Neutrophil (primary cell): ENCODE data around the gene SYNPO2.

Experiments used
- H3K27ac ChIP-seq: fragments of 200-600 bp; sonication (generic); 2 replicates; pipeline ENCODE4 v1.5.1; 2016; ENCODE audit warnings: mild to moderate bottlenecking, moderate library complexity
- H3K27me3 ChIP-seq: fragments of 200-600 bp; sonication (generic); 2 replicates; pipeline ENCODE4 v1.6.0; 2016; ENCODE audit warnings: mild to moderate bottlenecking
- H3K36me3 ChIP-seq: fragments of 200-600 bp; sonication (generic); 2 replicates; pipeline ENCODE4 v1.5.1; 2017
- H3K4me1 ChIP-seq, 2 experiments: fragments of 200-600 bp in 1 of 2; sonication (generic) in 1 of 2; 1 replicate in 1 of 2; 2 replicates in 1 of 2; pipeline versions ENCODE4 v1.5.1 to v1.6.1; 2013 to 2016; ENCODE audit warnings: low read depth in 1 of 2, low read length in 1 of 2, mild to moderate bottlenecking in 1 of 2, moderate library complexity in 1 of 2; ENCODE audit not compliant: control insufficient read depth in 1 of 2, insufficient read depth in 1 of 2
- H3K4me3 ChIP-seq, 2 experiments: fragments of 200-600 bp in 1 of 2; sonication (generic) in 1 of 2; 1 replicate in 1 of 2; 2 replicates in 1 of 2; pipeline ENCODE4 v1.5.1; 2013 to 2016; ENCODE audit warnings: low read depth in 1 of 2, low read length in 1 of 2, mild to moderate bottlenecking in 1 of 2, moderate library complexity in 1 of 2
- H3K9me3 ChIP-seq: fragments of 200-600 bp; sonication (generic); 2 replicates; pipeline ENCODE4 v1.5.1; 2016
- TF ChIP-seq, protein P1 (sequence below): fragments of 200-600 bp; sonication (generic); IDR thresholded peaks from 2 replicates; pipeline ENCODE4 v1.5.1; 2016; ENCODE audit warnings: antibody characterized with exemption

SYNPO2 gene

DNA sequence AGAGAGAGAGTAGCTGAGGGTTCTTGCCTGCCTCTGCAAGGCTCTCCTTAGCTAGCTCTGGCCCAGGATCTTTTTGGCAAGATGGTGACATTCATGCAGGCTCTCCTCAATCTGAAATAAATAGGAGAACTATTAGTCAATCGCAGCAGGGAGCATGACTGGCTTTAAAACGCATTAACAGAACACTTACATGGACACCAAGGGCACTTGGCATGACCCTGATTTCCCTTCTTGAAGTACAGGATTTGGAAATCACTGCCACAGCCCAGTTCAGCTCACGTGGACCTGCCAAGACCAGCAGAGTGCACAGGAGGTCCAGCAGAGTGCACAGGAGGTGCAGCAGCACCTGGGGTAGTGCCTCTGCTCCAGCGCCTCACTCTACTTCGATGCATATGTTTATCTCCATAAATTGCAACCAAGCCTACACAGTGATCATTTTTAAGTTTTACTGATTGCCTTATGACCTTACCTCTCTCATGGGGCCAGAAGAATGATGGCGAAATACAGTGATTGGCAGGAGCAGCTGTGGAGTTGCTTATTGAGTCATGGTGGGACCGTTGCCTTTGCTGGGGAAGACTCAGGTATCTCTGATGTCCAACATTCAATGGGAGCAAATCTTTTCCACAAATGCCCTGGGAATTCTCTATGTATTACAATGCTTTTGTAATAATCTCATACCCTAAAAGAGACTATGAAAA, 122.4 kb downstream of the SYNPO2 start:
- no peak overlapping the region for H3K27ac ChIP-seq
- H3K9me3 ChIP-seq, result no peaks in the 10 kb centered on the region
- H3K4me3 ChIP-seq, result no peak overlapping the region
- TF ChIP-seq, protein P1, sequence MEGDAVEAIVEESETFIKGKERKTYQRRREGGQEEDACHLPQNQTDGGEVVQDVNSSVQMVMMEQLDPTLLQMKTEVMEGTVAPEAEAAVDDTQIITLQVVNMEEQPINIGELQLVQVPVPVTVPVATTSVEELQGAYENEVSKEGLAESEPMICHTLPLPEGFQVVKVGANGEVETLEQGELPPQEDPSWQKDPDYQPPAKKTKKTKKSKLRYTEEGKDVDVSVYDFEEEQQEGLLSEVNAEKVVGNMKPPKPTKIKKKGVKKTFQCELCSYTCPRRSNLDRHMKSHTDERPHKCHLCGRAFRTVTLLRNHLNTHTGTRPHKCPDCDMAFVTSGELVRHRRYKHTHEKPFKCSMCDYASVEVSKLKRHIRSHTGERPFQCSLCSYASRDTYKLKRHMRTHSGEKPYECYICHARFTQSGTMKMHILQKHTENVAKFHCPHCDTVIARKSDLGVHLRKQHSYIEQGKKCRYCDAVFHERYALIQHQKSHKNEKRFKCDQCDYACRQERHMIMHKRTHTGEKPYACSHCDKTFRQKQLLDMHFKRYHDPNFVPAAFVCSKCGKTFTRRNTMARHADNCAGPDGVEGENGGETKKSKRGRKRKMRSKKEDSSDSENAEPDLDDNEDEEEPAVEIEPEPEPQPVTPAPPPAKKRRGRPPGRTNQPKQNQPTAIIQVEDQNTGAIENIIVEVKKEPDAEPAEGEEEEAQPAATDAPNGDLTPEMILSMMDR, result no peak
- no peaks in the 10 kb centered on the region for H3K27me3 ChIP-seq
- H3K36me3 ChIP-seq, result no peaks in the 10 kb centered on the region
- peaks cover 12 to 25% of the 10 kb centered on the region in 2 experiments for H3K4me1 ChIP-seq

DNA sequence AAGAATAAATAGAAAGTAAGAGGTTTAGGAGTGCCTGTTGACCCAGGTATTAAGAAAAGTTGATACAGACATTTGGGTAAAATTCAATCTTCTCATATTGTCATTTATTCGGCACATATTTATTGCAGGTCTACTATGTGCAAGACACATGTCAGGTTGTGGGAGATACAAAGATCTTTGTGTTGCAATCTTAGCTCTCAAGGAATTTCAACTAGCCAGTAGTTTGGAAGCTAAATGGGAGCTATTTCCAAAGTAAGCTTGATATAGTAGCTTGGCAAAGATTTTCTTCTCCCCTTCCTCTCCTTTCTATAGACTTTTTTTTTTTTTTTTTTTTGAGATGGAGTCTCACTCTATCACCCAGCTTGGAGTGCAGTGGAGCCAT, 122.9 kb downstream of the SYNPO2 start:
- TF ChIP-seq, protein P1, result no peak
- Histone ChIP-seq H3K27me3 (no peaks in the 10 kb centered on the region), H3K4me1 (peaks cover 12 to 25% of the 10 kb centered on the region in 2 experiments), H3K9me3 (no peaks in the 10 kb centered on the region), H3K4me3 (no peak overlapping the region), H3K27ac (no peak overlapping the region), H3K36me3 (no peaks in the 10 kb centered on the region)

DNA sequence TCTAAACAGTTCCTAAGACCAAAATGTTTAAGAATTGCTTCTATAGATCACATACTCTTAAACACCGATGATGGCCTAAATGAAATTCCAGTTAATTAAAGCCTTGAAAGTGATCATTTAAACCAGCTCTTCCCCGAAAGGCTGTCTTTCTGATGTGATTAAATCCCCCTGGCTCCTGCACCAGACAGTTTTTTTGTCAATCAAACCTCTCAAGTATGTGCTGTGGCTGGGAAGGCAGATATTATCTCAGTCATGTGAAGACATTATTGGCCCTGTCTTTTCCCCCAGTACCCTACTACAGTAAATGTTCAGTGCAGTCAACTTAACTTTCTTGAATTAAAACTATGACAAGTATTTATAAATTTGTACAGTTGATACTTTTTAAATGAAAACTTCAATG, 126.0 kb downstream of the SYNPO2 start:
- TF ChIP-seq, protein P1, result no peak
- Histone ChIP-seq H3K9me3 (no peaks in the 10 kb centered on the region), H3K4me3 (no peak overlapping the region), H3K27ac (no peak overlapping the region), H3K27me3 (no peaks in the 10 kb centered on the region), H3K36me3 (no peaks in the 10 kb centered on the region), H3K4me1 (peaks cover 0 to 8% of the 10 kb centered on the region in 2 experiments)

DNA sequence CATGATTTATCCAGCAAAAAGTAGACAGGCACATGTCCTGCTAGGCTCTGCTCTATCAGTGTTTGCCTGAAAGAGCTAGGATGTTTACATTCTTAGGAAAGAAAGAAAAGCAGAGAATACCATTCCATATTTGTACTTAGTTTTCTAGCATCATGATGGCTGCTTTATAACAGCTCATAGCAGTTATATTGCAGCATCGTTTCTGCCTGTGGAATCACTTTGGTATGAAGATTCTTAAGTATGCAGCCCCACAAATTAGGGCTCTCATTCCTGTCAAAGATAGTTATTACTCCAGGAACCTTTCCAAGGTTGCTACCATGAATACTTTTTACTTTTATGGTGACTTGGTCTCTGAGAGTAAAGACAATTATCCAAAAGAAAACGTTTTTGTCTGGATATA, 128.0 kb downstream of the SYNPO2 start:
- Histone ChIP-seq H3K27ac (no peak overlapping the region), H3K4me1 (no peaks in the 10 kb centered on the region), H3K27me3 (no peaks in the 10 kb centered on the region), H3K4me3 (no peak overlapping the region), H3K9me3 (no peaks in the 10 kb centered on the region), H3K36me3 (no peaks in the 10 kb centered on the region)
- TF ChIP-seq, protein P1, result no peak

DNA sequence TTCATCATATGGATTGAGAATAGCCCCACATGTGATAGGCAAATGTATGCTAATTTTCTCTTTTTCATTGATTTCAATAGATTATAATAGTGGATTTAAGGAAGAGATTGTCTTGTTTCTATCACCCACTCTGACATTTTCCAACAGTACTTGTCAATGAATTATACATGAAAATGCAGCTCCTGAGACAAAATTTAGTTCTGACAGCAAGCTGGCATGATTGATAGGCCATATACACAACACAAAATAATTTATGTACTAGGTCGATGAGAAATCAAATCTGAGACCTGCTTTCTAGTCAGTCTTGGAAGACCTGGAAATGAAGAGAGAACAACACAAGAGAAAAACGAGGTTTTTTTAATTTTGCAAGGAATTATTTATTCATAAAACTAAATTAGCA, 129.0 kb downstream of the SYNPO2 start:
- TF ChIP-seq, protein P1, result no peak
- no peaks in the 10 kb centered on the region for H3K36me3 ChIP-seq
- H3K27me3 ChIP-seq, result no peaks in the 10 kb centered on the region
- no peaks in the 10 kb centered on the region for H3K9me3 ChIP-seq
- H3K4me3 ChIP-seq, result no peak overlapping the region
- no peaks in the 10 kb centered on the region for H3K4me1 ChIP-seq
- H3K27ac ChIP-seq, result no peak overlapping the region
